IPS-15b (cell line): ENCODE data around the gene CHORDC1.

Experiments
- H3K27me3 ChIP-seq: one replicate; pipeline ENCODE4 v1.6.1; 2013; ENCODE audit warnings: low read length; ENCODE audit not compliant: control insufficient read depth, insufficient read depth
- H3K36me3 ChIP-seq: one replicate; pipeline ENCODE4 v1.6.1; 2013; ENCODE audit warnings: low read length; ENCODE audit not compliant: control insufficient read depth, insufficient read depth
- H3K4me1 ChIP-seq: one replicate; pipeline ENCODE4 v1.6.1; 2013; ENCODE audit warnings: mild to moderate bottlenecking, low read length; ENCODE audit not compliant: control insufficient read depth, insufficient read depth
- H3K4me3 ChIP-seq: one replicate; pipeline ENCODE4 v1.5.1; 2013; ENCODE audit warnings: low read depth, low read length
- H3K9ac ChIP-seq: one replicate; pipeline ENCODE4 v1.6.1; 2013; ENCODE audit warnings: low read depth, mild to moderate bottlenecking, low read length
- H3K9me3 ChIP-seq: one replicate; pipeline ENCODE4 v1.6.1; 2013; ENCODE audit warnings: mild to moderate bottlenecking, low read length; ENCODE audit not compliant: control insufficient read depth, insufficient read depth

CHORDC1 gene

DNA sequence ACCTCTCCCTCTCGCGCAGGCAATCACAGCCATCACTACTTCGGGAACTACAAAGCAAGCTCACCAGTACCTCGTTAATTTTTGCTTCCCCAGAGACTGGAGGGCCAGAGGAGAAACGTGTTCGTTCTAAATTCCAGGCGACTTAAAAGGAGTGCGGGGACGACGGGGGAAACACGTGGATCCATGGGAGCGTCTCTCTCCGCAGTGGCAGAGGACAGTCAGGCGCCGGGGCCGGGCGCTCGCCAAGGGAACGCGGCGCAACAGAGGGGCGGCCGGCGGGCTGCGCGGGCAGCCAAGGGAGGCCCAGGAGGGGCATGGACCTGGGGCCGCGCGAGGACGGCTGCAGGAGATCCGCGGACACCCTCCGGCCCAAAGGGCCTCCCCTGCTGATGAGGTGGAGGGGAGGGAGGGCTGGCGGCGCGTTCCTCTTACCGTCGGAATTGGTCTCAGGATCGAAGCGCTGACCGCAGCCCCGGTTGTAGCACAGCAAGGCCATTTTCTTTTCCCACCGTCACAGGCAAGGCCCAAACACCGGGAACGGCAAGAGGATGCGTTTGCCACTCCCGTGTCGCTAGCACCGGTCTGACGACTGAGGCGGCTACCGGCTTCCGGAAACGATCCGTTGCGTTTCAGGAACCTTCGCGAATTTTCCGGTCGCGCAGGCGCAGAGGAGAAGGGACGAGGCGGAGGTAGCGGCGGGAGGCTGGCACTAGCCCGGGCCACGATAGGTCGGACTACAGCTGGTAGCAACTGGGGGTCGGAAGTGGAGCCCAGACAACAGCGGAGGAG, at the start of gene CHORDC1:
Gene CHORDC1 (minus strand): TSS at position 591 of the 789 bp plus-strand sequence. CDS start 95 bp downstream, at position 496.
- H3K27me3 ChIP-seq, result no peaks in the 10 kb centered on the region
- H3K4me1 ChIP-seq, result peaks cover 10% of the 10 kb centered on the region
- H3K9me3 ChIP-seq, result no peaks in the 10 kb centered on the region
- H3K4me3 ChIP-seq, result peak within 1 kb of the TSS; percentile 88
- no peaks in the 10 kb centered on the region for H3K36me3 ChIP-seq
- peak within 1 kb of the TSS; percentile 87 for H3K9ac ChIP-seq

DNA sequence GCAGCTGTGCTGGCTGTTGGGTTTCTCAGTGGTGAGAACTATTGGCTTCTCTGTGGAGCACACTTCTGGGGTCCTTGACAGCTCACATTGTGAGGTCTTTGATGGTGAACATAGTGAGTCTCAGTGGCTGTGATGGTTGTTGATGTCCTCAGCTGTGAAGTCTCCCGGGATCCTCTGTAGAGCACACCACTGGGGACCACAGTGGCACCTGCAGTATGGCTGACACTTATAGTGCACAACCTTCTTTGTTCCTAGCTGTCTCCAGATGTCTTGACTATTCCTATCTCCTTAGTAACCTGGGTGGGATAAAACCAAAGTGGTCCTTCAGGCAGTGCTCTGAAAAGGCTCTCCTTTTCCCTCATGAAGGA, 34.3 kb upstream of the CHORDC1 start:
- Histone ChIP-seq H3K9me3 (no peaks in the 10 kb centered on the region), H3K9ac (no peak overlapping the region), H3K4me3 (no peak overlapping the region), H3K27me3 (no peaks in the 10 kb centered on the region), H3K4me1 (no peaks in the 10 kb centered on the region), H3K36me3 (no peaks in the 10 kb centered on the region)

DNA sequence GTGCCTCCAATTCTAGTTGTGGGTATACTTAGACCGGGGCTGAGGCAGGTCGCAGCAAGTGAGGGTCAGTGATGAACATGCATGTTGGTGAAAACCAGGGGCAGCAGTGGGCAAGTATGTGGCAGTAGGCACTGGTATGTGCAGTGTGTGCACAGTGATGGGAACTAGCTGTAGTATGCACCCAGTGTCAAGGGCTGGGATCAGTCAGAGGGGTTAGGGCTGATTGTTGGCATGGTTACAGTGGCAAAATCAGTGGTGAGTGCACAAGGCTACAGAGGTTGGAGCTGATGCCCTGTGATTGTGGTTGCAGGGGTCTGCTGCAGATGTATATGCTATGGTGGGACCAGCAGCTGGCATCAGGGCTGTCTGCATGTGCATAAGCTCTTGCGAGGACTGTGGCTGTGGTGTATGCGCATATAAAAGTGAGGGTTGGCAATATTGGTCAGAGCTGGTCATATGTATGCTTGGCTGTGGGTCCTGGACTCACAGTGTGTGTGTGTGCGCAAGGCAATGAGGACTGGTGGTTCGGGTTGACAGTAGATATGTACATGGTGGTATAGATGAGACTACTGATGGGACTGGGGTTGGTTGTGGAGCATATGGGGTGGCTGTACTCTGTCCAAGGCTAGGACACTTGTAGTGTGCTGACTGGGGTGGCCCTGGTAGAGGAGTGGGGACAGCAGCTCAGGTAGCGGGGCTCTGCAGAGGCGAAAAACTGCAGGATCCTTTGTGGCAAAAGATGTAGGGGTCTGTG, 33.7 kb upstream of the CHORDC1 start:
- no peaks in the 10 kb centered on the region for H3K27me3 ChIP-seq
- H3K4me1 ChIP-seq, result no peaks in the 10 kb centered on the region
- H3K9me3 ChIP-seq, result no peaks in the 10 kb centered on the region
- no peaks in the 10 kb centered on the region for H3K36me3 ChIP-seq
- H3K9ac ChIP-seq, result no peak overlapping the region
- H3K4me3 ChIP-seq, result no peak overlapping the region

DNA sequence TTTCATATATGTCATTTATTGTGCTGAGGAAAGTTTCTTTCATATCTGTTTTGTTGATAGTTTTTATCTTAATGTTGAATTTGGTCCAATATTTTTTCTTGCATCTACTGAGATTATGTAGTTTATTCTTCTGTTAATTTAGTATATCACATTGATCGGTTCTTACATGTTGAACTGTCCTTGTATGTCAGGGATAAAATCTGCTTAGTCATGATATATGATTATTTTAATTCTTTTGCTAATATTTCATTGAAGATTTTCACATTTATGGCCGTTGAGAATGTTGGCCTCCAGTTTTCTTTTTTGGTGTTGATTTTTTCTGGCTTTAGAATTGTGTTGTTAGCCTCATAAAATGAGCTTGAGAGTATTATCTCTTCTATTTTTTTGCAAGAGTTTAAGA, 31.2 kb upstream of the CHORDC1 start:
- no peaks in the 10 kb centered on the region for H3K27me3 ChIP-seq
- H3K9me3 ChIP-seq, result no peaks in the 10 kb centered on the region
- no peaks in the 10 kb centered on the region for H3K36me3 ChIP-seq
- no peak overlapping the region for H3K4me3 ChIP-seq
- H3K9ac ChIP-seq, result no peak overlapping the region
- H3K4me1 ChIP-seq, result no peaks in the 10 kb centered on the region

DNA sequence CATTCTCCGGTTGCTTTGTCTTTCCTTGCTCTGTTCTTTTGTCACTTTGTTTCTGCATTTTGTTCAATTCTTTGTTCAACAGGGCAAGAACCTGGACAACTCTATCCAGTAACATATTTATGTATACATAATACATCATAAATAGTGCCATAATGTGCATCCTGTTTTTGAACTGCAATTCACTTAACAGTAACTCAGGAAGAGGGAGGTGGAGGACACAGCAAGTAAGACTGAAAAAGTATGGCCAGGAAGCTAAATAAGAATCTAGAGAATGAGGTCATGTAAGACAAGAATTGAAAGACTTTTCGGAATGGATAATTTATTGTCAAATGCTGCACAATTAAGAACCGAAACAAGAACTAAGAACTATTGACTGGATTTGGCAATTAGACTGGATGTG, 29.2 kb upstream of the CHORDC1 start:
- Histone ChIP-seq H3K36me3 (no peaks in the 10 kb centered on the region), H3K27me3 (no peaks in the 10 kb centered on the region), H3K9me3 (no peaks in the 10 kb centered on the region), H3K9ac (no peak overlapping the region), H3K4me1 (no peaks in the 10 kb centered on the region), H3K4me3 (no peak overlapping the region)

DNA sequence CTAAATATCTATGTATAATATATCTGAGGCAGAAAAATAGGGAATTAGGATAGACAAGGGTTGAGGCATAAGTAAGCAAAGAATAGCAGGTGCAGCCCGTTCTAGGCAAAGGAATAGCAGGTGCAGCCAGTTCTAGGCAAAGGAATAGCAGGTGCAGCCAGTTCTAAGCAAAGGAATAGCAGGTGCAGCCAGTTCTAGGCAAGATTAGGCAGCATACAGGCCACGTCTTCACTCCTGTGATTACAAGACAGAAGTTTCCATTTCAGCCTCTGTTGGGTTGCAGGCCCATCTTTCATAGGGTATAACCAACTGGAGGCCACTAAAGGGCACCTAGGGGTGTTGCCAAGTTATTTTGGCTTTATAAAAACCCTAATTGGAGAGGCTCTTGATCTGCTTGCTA, 28.8 kb upstream of the CHORDC1 start:
- Histone ChIP-seq H3K9ac (no peak overlapping the region), H3K36me3 (no peaks in the 10 kb centered on the region), H3K4me3 (no peak overlapping the region), H3K4me1 (no peaks in the 10 kb centered on the region), H3K9me3 (no peaks in the 10 kb centered on the region), H3K27me3 (no peaks in the 10 kb centered on the region)

DNA sequence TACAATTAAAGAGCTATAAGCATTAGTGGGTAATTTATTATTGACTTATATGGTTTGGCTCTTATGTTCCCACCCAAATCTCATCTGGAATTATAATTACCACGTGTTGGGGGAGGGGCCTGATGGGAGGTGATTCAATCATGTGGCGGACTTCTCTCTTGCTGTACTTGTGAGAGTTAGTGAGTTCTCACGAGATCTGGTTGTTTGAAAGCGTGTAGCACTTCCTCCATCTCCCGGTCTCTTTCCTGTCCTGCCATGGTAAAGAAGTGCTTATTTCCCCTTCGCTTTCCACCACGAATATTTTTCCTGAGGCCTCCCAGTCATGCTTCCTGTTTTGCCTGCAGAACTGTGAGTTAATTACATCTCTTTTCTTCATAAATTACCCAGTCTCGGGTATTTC, 28.1 kb upstream of the CHORDC1 start:
- H3K9me3 ChIP-seq, result no peaks in the 10 kb centered on the region
- H3K9ac ChIP-seq, result no peak overlapping the region
- no peak overlapping the region for H3K4me3 ChIP-seq
- no peaks in the 10 kb centered on the region for H3K27me3 ChIP-seq
- no peaks in the 10 kb centered on the region for H3K4me1 ChIP-seq
- H3K36me3 ChIP-seq, result no peaks in the 10 kb centered on the region

DNA sequence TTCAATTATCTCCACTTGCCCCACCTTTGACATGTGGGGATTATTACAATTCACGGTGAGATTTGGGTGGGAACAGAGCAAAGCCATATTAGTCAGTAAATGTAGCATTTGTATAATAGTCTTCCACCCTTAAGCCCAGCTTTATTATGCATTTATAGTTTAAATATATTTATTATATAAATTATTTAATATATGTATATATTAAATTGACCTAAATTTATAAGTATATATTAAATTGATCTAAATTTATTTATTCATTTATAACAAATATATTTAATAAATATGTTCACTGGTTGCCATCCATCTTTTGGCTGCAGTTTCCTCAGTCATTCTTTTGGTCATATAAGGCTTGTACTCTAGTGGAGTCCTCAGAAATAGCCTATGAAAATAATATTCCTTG, 23.6 kb upstream of the CHORDC1 start:
- Histone ChIP-seq H3K27me3 (no peaks in the 10 kb centered on the region), H3K9me3 (no peaks in the 10 kb centered on the region), H3K4me3 (no peak overlapping the region), H3K36me3 (no peaks in the 10 kb centered on the region), H3K9ac (no peak overlapping the region), H3K4me1 (peaks cover 11% of the 10 kb centered on the region)

DNA sequence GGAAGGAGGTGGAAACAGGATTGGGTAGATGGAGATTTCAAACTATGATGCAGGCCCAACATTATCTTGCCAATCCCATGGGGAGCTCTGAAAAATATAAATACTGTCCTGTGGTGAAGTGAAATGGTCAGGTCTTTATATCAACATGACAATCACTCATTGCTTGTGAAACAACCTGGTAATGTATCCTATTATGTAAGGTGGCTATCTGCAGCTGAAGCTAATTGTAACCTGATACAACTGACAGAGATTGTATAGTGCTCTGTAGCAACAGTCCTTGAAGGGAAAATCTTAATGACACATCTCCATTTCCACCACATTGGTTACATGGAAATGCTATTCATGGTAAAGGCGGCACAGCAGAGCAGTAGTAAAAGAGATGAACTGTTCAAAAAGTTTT, 20.7 kb upstream of the CHORDC1 start:
- H3K4me3 ChIP-seq, result no peak overlapping the region
- H3K27me3 ChIP-seq, result no peaks in the 10 kb centered on the region
- H3K9me3 ChIP-seq, result no peaks in the 10 kb centered on the region
- no peaks in the 10 kb centered on the region for H3K36me3 ChIP-seq
- H3K9ac ChIP-seq, result no peak overlapping the region
- peaks cover 11% of the 10 kb centered on the region for H3K4me1 ChIP-seq

DNA sequence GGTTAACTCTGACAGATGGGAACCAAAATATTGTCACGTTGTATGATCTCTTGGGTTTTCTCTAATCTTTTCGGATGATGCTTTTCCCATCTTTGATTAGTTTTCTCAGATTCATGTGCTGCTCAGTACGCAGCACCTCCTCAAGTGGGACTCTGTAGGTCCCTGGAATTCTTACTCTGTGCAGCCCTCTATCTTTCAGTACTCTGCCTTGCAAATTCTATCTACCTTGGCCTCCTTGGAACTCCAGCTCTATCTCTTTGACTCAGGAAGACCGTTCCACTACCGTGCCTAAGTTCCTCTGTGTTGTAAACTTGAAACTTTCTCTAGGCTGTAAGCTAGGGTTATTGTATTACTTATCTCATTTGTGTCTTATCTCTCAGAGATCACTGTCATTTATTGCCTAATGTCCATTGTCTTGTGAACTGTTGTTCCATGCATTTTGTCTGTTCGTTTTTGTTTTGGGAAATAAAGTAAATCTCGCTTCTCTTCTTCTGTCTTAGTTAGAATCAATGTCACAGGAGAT, 20.1 kb upstream of the CHORDC1 start:
- no peak overlapping the region for H3K9ac ChIP-seq
- H3K9me3 ChIP-seq, result no peaks in the 10 kb centered on the region
- H3K27me3 ChIP-seq, result no peaks in the 10 kb centered on the region
- H3K4me3 ChIP-seq, result no peak overlapping the region
- peaks cover 11% of the 10 kb centered on the region for H3K4me1 ChIP-seq
- no peaks in the 10 kb centered on the region for H3K36me3 ChIP-seq

DNA sequence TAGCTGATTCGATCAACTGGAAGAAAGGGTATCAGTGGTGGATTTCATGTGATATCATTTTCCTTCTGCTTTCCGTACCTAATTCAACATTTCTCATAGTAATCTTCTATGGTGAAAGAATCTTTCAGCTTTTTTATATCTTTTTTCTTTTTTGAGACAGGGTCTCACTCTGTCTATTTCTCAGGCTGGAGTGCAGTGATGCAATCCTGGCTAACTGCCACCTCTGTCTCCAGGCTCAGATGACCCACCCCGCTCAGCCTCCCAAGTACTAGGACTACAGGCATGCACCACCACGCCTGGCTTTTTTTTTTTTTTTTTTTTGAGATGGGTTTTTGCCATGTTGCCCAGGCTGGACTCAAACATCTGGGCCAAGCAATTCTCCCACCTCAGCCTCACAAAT, 18.6 kb upstream of the CHORDC1 start:
- no peaks in the 10 kb centered on the region for H3K27me3 ChIP-seq
- no peaks in the 10 kb centered on the region for H3K36me3 ChIP-seq
- no peaks in the 10 kb centered on the region for H3K9me3 ChIP-seq
- no peak overlapping the region for H3K4me3 ChIP-seq
- peaks cover 11% of the 10 kb centered on the region for H3K4me1 ChIP-seq
- no peak overlapping the region for H3K9ac ChIP-seq
